HEK293 (cell line): ENCODE measurements around the gene SPECC1.
A peak's percentile ranks its signal among the peaks of the same experiment; 100 is the strongest.

Source experiments
- CTCF ChIA-PET: fragments of 350-600 bp; formaldehyde crosslinking; extraction: SDS; loops from one replicate; lab custom pipeline; 2021; ENCODE audit warnings: antibody characterized with exemption; lab: Yijun Ruan, JAX
- POLR2A ChIA-PET: fragments of 300-600 bp; formaldehyde crosslinking; extraction: SDS; loops from one replicate; lab custom pipeline; 2020; ENCODE audit warnings: antibody characterized with exemption, inconsistent platforms; lab: Yijun Ruan, JAX
- H3K27ac ChIP-seq: fragments of 200-500 bp; sonication (Bioruptor generic); 2 replicates; pipeline ENCODE4 v1.5.1; 2014; ENCODE audit warnings: low read depth, low read length, control low read depth, inconsistent platforms; ENCODE audit errors: extremely low read depth
- H3K36me3 ChIP-seq, 2 experiments: fragments of 200-500 bp in 1 of 2; sonication (Bioruptor generic) in 1 of 2; 1 replicate in 1 of 2; 2 replicates in 1 of 2; pipeline ENCODE4 v1.5.1; 2014 to 2017; ENCODE audit warnings: inconsistent platforms in 2 of 2, low read length in 2 of 2; ENCODE audit not compliant: control insufficient read depth in 2 of 2, insufficient read depth in 1 of 2
- H3K4me1 ChIP-seq: fragments of 200-500 bp; sonication (Bioruptor generic); 2 replicates; pipeline ENCODE4 v1.5.1; 2014; ENCODE audit warnings: mild to moderate bottlenecking, low read length, inconsistent platforms; ENCODE audit not compliant: control insufficient read depth, insufficient read depth
- H3K4me3 ChIP-seq: 2 replicates; pipeline ENCODE4 v1.5.1; 2011; ENCODE audit warnings: low read depth, mild to moderate bottlenecking, control low read depth, low read length, moderate library complexity
- H3K9me3 ChIP-seq: fragments of 200-500 bp; sonication (Bioruptor generic); 2 replicates; pipeline ENCODE4 v1.5.1; 2014; ENCODE audit warnings: low read depth, low read length, inconsistent platforms; ENCODE audit not compliant: control insufficient read depth, insufficient read depth
- GFI1B ChIP-seq: fragments of 450-650 bp; formaldehyde crosslinking; IDR thresholded peaks from 2 replicates; pipeline ENCODE4 v1.5.1; 2016; ENCODE audit warnings: missing biosample characterization, missing genetic modification characterization
- HOXA7 ChIP-seq: sonication (generic); formaldehyde crosslinking; IDR thresholded peaks from 2 replicates; pipeline ENCODE4 v1.8.1; 2022; ENCODE audit warnings: missing genetic modification reagents, borderline replicate concordance
- TRIM28 ChIP-seq: IDR thresholded peaks from 2 replicates; pipeline ENCODE4 v1.6.1; 2011; ENCODE audit warnings: low read length, control low read depth, borderline replicate concordance
- ZNF132 ChIP-seq: fragments of 450-650 bp; formaldehyde crosslinking; IDR thresholded peaks from 2 replicates; pipeline ENCODE4 v1.5.1; 2017; ENCODE audit warnings: missing biosample characterization, missing genetic modification characterization, borderline replicate concordance
- ZNF140 ChIP-seq: fragments of 450-650 bp; formaldehyde crosslinking; IDR thresholded peaks from 2 replicates; pipeline ENCODE4 v1.5.1; 2016; ENCODE audit warnings: missing biosample characterization, missing genetic modification characterization
- ZNF146 ChIP-seq: fragments of 450-650 bp; formaldehyde crosslinking; IDR thresholded peaks from 2 replicates; pipeline ENCODE4 v1.5.1; 2016; ENCODE audit warnings: missing biosample characterization, missing genetic modification characterization
- ZNF184 ChIP-seq: fragments of 450-650 bp; IDR thresholded peaks from 2 replicates; pipeline ENCODE4 v1.5.1; 2018; ENCODE audit warnings: missing biosample characterization, mild to moderate bottlenecking, missing genetic modification characterization
- ZNF23 ChIP-seq: fragments of 450-650 bp; formaldehyde crosslinking; IDR thresholded peaks from 2 replicates; pipeline ENCODE4 v1.5.1; 2016; ENCODE audit warnings: missing biosample characterization, missing genetic modification characterization, borderline replicate concordance
- ZNF266 ChIP-seq: fragments of 450-650 bp; formaldehyde crosslinking; IDR thresholded peaks from 2 replicates; pipeline ENCODE4 v1.5.1; 2016; ENCODE audit warnings: missing biosample characterization, missing genetic modification characterization, low read depth
- ZNF394 ChIP-seq: fragments of 450-650 bp; formaldehyde crosslinking; IDR thresholded peaks from 2 replicates; pipeline ENCODE4 v1.5.1; 2016; ENCODE audit warnings: missing biosample characterization, missing genetic modification characterization, mild to moderate bottlenecking, moderate library complexity, borderline replicate concordance
- ZNF404 ChIP-seq: fragments of 450-650 bp; formaldehyde crosslinking; IDR thresholded peaks from 2 replicates; pipeline ENCODE4 v1.5.1; 2017; ENCODE audit warnings: missing biosample characterization, missing genetic modification characterization
- ZNF571 ChIP-seq: fragments of 450-650 bp; formaldehyde crosslinking; IDR thresholded peaks from 2 replicates; pipeline ENCODE4 v1.5.0; 2017; ENCODE audit warnings: missing biosample characterization, missing genetic modification characterization
- ZNF596 ChIP-seq: fragments of 450-650 bp; IDR thresholded peaks from 2 replicates; pipeline ENCODE4 v1.5.0; 2018; ENCODE audit warnings: missing biosample characterization, mild to moderate bottlenecking, missing genetic modification characterization, moderate library complexity
- ZNF621 ChIP-seq: fragments of 450-650 bp; formaldehyde crosslinking; IDR thresholded peaks from 2 replicates; pipeline ENCODE4 v1.5.1; 2017; ENCODE audit warnings: missing biosample characterization, missing genetic modification characterization
- ZNF623 ChIP-seq: fragments of 450-650 bp; formaldehyde crosslinking; IDR thresholded peaks from 2 replicates; pipeline ENCODE4 v1.5.1; 2016; ENCODE audit warnings: missing biosample characterization, missing genetic modification characterization
- ZNF654 ChIP-seq: fragments of 450-650 bp; formaldehyde crosslinking; IDR thresholded peaks from 2 replicates; pipeline ENCODE4 v1.5.1; 2016; ENCODE audit warnings: low read depth, missing biosample characterization, missing genetic modification characterization
- ZNF660 ChIP-seq: fragments of 450-650 bp; IDR thresholded peaks from 2 replicates; pipeline ENCODE4 v1.5.1; 2018; ENCODE audit warnings: missing biosample characterization, mild to moderate bottlenecking, missing genetic modification characterization
- ZNF837 ChIP-seq: fragments of 450-650 bp; formaldehyde crosslinking; IDR thresholded peaks from 2 replicates; pipeline ENCODE4 v1.5.1; 2016; ENCODE audit warnings: missing biosample characterization, missing genetic modification characterization
- TF ChIP-seq, protein P1 (sequence below): fragments of 450-650 bp; formaldehyde crosslinking; IDR thresholded peaks from 2 replicates; pipeline ENCODE4 v1.5.1; 2017; ENCODE audit warnings: missing biosample characterization, missing genetic modification characterization
- TF ChIP-seq, protein P2 (sequence below): fragments of 450-650 bp; formaldehyde crosslinking; IDR thresholded peaks from 2 replicates; pipeline ENCODE4 v1.5.1; 2016; ENCODE audit warnings: missing biosample characterization, missing genetic modification characterization, low read depth
- TF ChIP-seq, protein P3 (sequence below): fragments of 450-650 bp; formaldehyde crosslinking; IDR thresholded peaks from 2 replicates; pipeline ENCODE4 v1.5.1; 2016; ENCODE audit warnings: missing biosample characterization, missing genetic modification characterization
- TF ChIP-seq, protein P4 (sequence below): fragments of 450-650 bp; formaldehyde crosslinking; IDR thresholded peaks from 2 replicates; pipeline ENCODE4; 2016; ENCODE audit warnings: missing biosample characterization, missing genetic modification characterization

SPECC1 gene

DNA sequence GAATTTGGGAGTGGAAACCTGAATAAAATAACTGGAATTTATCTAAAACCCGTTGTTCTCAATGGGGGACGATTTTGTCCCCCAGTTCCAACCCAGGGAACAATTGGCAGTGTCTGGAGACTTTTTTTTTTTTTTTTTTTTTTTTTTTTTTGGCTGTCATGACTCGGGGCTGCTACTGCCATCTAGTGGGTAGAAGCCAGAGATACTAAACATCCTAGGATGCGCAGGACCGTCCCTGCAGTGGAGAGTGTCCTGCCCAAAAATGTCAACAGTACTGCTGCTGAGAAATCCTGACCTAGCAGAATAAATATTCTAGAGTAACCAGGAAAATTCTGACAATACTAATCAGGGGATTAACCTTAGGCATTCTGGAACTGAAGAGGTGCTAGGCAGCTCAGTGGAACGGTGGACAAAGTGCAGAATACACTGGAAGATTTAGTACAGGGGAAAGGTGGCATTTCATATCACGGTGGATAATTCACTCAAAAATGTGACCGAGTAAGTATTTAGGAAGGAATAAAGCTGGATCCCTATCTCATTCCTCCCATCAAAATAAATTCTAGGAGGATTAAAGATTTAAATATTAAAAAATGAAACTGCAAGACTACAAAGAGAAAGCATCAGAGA, 107.6 kb downstream of the SPECC1 start (continued):
- TF ChIP-seq HOXA7, result no peak
- peak; percentile 88 for TF ChIP-seq ZNF654
- TF ChIP-seq, protein P1, sequence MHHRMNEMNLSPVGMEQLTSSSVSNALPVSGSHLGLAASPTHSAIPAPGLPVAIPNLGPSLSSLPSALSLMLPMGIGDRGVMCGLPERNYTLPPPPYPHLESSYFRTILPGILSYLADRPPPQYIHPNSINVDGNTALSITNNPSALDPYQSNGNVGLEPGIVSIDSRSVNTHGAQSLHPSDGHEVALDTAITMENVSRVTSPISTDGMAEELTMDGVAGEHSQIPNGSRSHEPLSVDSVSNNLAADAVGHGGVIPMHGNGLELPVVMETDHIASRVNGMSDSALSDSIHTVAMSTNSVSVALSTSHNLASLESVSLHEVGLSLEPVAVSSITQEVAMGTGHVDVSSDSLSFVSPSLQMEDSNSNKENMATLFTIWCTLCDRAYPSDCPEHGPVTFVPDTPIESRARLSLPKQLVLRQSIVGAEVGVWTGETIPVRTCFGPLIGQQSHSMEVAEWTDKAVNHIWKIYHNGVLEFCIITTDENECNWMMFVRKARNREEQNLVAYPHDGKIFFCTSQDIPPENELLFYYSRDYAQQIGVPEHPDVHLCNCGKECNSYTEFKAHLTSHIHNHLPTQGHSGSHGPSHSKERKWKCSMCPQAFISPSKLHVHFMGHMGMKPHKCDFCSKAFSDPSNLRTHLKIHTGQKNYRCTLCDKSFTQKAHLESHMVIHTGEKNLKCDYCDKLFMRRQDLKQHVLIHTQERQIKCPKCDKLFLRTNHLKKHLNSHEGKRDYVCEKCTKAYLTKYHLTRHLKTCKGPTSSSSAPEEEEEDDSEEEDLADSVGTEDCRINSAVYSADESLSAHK (tag by site-specific recombination), result no peak
- TF ChIP-seq, protein P2, sequence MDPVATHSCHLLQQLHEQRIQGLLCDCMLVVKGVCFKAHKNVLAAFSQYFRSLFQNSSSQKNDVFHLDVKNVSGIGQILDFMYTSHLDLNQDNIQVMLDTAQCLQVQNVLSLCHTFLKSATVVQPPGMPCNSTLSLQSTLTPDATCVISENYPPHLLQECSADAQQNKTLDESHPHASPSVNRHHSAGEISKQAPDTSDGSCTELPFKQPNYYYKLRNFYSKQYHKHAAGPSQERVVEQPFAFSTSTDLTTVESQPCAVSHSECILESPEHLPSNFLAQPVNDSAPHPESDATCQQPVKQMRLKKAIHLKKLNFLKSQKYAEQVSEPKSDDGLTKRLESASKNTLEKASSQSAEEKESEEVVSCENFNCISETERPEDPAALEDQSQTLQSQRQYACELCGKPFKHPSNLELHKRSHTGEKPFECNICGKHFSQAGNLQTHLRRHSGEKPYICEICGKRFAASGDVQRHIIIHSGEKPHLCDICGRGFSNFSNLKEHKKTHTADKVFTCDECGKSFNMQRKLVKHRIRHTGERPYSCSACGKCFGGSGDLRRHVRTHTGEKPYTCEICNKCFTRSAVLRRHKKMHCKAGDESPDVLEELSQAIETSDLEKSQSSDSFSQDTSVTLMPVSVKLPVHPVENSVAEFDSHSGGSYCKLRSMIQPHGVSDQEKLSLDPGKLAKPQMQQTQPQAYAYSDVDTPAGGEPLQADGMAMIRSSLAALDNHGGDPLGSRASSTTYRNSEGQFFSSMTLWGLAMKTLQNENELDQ, result no peak
- TF ChIP-seq ZNF596 (tag by site-specific recombination), result no peak
- TF ChIP-seq ZNF571, result no peak
- no peak for TF ChIP-seq ZNF23 (tag by site-specific recombination)
- TF ChIP-seq ZNF266 (tag by site-specific recombination), result no peak
- TF ChIP-seq, protein P3, sequence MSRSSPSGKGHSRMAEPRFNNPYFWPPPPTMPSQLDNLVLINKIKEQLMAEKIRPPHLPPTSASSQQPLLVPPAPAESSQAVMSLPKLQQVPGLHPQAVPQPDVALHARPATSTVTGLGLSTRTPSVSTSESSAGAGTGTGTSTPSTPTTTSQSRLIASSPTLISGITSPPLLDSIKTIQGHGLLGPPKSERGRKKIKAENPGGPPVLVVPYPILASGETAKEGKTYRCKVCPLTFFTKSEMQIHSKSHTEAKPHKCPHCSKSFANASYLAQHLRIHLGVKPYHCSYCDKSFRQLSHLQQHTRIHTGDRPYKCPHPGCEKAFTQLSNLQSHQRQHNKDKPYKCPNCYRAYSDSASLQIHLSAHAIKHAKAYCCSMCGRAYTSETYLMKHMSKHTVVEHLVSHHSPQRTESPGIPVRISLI (tag by site-specific recombination), result peak; percentile 88
- TF ChIP-seq ZNF660 (tag by site-specific recombination), result 0 out of 2 replicates have a peak, but pooled peaks have one; percentile 18

DNA sequence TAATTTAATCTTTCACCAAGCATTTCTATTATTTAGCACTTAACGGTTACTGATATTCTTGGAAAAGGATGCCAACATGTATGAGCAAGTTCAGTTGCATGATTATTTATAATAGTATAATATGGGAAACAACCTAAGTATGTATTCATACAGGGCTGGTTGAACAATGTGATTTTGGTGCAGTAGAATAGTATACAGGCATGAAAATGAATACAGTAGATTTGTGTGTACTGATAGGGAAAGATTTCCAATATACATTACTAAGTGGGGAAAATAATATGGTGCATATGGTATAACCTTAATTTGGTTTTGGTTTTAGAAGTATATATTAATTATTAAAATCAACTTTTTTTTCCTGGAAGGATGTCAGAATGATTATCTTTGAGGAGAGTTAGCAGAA, 109.1 kb downstream of the SPECC1 start:
- no peak overlapping the region for H3K4me3 ChIP-seq
- TF ChIP-seq TRIM28 (no peak), ZNF146 (tag by site-specific recombination) (peak; percentile 96), ZNF184 (tag by site-specific recombination) (no peak)
- TF ChIP-seq, all 188 proteins: peak for 1
- ChIA-PET CTCF (interaction anchor here (0.7 to 3.5 kb wide), 5 partner anchors 10 to 125 kb away, joined by 3 to 61 read pairs (median 5); no protein-coding TSS in a partner anchor), POLR2A (no interaction called here)
- no peaks in the 10 kb centered on the region for H3K9me3 ChIP-seq
- H3K4me1 ChIP-seq, result no peaks in the 10 kb centered on the region
- H3K36me3 ChIP-seq, result no peaks in the 10 kb centered on the region
- H3K27ac ChIP-seq, result no peak overlapping the region

DNA sequence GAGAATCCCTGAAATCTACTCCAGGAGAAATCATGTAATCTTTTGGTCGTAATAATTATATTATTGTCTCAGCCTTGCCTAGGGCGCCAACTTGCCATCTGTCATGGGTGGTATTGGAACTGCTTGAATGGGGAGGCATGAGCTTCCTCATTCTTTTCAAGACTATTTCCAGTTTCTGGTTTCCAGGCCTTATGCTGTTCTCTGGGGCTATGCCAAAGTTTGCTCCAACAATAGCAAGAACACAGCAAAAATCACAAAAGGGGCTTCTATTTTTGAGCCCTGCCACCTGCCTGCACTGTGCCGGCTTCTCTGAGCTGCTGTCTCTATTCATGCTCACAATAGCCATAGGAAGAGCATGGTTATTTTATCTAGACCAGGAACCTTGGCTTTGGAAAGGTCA, 111.7 kb downstream of the SPECC1 start:
- no peaks in the 10 kb centered on the region for H3K36me3 ChIP-seq
- no peaks in the 10 kb centered on the region for H3K4me1 ChIP-seq
- ChIA-PET POLR2A (no interaction called here), CTCF (interaction anchor here (0.5 to 4.2 kb wide), 29 partner anchors 8 to 765 kb away, joined by 3 to 56 read pairs (median 4); partner anchors contain the start of genes AKAP10 and SPECC1)
- H3K4me3 ChIP-seq, result no peak overlapping the region
- no peaks in the 10 kb centered on the region for H3K9me3 ChIP-seq
- no peak overlapping the region for H3K27ac ChIP-seq
- TF ChIP-seq GFI1B (tag by site-specific recombination), result no peak
- no peak for TF ChIP-seq ZNF623 (tag by site-specific recombination)
- TF ChIP-seq, protein P4, sequence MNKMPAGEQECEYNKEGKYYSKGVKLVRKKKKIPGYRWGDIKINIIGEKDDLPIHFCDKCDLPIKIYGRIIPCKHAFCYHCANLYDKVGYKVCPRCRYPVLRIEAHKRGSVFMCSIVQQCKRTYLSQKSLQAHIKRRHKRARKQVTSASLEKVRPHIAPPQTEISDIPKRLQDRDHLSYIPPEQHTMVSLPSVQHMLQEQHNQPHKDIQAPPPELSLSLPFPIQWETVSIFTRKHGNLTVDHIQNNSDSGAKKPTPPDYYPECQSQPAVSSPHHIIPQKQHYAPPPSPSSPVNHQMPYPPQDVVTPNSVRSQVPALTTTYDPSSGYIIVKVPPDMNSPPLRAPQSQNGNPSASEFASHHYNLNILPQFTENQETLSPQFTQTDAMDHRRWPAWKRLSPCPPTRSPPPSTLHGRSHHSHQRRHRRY (tag by site-specific recombination), result no peak
- no peak for TF ChIP-seq ZNF394 (tag by site-specific recombination)
- TF ChIP-seq ZNF837 (tag by site-specific recombination), result no peak
- TF ChIP-seq ZNF621 (tag by site-specific recombination), result no peak
- TF ChIP-seq, protein P2, result no peak
- no peak for TF ChIP-seq ZNF140 (tag by site-specific recombination)
- no peak for TF ChIP-seq ZNF404 (tag by site-specific recombination)
- TF ChIP-seq ZNF132 (tag by site-specific recombination), result no peak
